Activated CD8-positive, alpha-beta memory T cell treated with anti-CD3 and anti-CD28 coated beads for 4 hours (primary cell): ENCODE results near the gene TADA2B.

Experiments used
- DNase-seq, 2 donors: peaks; one replicate each; pipeline ENCODE4 v3.0.0-alpha.2; 2020; ENCODE audit warnings: low read depth in 2 of 2

The TADA2B gene

DNA sequence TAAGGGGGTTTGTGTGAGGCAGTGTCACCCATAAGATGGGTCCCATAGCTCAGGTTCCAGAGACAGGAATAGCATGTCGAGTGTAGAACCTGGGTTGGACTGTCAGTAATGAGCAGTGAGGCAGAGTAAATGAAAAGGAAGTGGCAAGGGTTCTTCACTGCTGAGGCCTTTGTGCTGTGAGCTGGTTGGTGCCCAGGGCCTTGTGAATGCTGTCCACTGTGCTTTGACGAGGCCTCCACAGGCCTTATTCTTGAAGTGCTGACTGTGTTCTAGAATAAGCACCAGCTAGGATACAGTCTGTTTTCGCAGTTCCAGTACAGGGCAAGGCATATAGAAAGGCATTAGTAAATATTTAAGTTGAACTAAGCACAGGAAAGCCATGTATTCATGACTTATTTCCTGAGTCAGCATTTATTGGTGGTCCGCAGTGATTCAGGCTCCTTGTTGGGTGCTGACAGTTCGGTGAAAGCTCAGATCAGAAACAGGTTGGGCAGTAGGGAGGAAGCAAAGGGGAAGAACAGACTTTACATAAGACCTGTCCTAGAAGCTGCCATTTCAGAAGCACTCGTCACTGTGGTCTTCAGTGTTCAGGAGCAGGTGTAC is 25.6 kb upstream of the TADA2B start:
- DNase-seq, result no peak

DNA sequence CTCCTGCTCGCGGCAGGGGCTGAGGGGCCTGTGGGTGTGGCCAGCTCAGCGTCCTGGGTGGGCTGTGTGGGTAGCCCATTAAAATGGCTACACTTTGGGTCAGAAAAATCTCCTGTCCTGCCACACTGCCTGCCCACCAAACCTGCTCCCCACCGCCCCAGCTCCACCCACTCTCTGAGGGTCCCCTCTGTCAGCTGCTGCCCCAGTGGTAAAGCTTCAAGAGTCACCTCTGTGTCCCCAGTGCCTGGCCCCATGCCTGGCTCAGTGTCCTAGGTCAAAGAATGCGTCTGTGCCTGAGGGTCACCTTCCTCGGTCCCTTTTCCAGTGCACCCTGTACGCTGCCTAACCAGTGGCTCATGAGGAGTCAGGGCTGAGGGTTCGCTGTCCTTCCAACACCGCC is 24.9 kb upstream of the TADA2B start:
- DNase-seq, result no peak

DNA sequence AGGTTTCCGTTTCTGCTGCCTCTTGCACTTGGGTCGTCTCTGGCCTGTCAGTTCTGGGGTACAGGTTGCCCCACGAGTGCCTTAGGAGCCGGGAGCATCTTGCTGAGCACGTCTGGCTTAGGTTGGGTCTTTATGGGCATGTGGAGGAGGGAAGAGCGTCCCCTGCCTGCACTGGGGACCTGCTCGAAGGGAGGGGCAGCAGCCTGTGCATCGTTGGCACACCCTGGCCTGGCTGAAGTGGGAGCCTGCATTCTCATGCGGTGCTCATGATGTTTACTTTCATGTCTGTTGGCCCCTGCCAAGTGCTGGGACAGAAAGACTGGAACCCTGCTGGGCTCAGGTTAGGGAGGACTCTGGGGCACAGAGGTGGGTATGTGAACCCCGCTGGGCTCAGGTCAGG is 23.8 kb upstream of the TADA2B start:
- DNase-seq, result no peak

DNA sequence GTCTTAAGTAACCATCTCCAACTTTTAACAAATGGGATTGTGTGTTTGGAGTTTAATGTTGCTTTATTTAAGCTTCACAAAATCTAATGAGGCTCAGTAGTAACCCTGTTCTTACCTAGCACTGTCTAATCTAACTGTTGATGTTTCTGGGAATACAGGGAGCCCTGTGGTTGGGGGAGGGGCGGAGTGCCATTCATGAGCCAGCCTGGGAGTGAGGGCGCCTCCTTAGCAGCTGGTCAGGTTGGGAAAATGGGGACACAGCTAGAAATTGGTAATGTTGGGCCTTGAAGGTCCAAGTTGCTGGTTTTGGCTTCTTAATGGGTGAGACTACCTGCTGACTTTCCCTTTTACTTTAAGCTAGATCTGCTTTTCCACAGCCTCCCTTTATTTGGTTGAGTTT is 22.9 kb upstream of the TADA2B start:
- no peak for DNase-seq

DNA sequence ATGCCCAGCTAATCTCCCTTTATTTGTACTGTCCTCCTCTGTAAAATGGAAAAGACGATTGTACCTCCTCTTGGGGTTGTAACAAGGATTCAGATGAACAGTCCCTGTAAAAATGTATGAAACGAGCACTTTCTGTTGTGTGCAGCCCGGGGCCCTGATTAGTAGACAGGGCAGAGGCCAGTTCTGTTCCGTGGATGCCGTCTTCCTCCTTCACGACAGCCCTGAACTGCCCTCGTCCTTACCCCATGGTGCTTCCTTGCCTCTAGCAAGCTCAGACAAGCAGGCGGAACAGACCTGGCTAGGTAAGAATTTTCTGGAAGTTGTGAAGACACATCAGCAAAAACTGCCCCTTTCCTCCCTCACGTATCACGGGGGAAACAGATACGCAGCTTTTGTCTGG is 22.3 kb upstream of the TADA2B start:
- no peak for DNase-seq

DNA sequence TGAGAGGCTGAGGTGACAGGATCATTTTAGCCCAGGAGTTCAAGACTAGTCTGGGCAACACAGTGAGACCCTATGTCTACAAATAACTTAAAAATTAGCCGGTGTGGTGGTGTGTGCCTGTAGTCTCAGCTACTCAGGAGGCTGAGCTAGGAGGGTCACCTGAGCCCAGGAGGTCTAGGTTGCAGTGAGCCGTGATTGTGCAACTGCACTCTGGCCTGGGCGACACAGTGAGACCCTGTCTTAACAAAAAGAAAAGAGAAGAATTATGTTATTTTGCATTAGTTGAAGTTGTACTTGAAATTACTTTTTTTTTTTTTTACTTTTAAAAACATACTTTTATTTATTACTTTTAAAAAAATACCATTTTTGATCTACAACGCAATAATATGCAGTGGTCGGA is 21.8 kb upstream of the TADA2B start:
- no peak for DNase-seq

DNA sequence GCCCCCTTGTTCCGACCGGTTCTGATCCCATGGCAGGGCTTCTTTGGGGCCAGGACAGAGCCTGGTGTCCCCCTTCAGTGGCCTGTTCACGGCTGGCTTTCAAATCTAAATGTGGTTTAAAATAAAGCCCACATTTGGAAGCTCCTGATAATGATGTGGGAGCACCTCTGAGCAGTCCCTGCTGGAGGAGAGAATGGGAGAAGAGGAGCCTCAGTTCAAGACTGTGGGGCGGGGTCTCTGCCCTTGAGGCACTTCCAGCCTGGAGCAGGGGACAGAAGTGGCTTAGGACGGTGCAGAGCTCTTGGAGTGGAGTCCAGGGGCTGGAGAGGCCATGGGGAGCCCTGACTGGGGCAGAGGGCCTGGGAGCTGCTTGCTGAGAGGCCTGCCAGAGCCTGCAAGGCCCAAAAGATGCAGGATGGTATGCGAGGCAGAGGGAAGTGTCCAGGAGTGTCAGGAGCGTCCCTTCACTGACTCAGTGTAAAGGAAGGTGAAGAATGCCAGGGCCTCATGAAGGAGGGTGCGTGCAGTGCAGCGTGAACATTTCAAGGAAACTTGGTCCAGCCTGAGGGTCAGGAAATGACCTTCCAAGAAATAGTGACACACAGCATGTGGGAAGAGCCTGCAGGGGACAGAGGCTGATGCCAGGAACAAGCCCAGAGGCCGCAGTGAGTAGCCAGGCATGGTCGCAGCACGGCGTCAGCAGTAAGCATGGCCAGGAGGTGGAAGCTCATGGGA is 21.1 kb upstream of the TADA2B start:
- DNase-seq, result no peak

DNA sequence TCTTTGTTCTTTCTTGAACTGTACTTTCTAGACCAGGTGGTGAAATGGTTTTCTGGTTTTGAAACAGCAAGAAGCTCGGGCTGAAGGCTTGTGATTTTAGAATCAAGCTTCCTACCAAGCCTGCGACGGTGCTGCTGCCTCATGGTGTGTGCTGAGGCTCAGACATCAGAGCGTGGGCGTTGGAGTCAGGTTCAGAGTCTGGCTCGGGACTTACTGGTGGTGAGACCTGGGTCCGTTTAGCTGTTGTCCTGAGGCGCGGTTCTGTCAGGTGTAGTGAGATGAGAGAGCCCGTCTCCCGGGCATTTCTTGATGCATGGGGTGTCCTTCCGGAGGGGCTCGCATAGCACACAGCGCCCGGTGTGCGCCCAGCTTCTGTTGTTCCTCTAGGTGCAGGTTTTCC is 19.7 kb upstream of the TADA2B start:
- no peak for DNase-seq

DNA sequence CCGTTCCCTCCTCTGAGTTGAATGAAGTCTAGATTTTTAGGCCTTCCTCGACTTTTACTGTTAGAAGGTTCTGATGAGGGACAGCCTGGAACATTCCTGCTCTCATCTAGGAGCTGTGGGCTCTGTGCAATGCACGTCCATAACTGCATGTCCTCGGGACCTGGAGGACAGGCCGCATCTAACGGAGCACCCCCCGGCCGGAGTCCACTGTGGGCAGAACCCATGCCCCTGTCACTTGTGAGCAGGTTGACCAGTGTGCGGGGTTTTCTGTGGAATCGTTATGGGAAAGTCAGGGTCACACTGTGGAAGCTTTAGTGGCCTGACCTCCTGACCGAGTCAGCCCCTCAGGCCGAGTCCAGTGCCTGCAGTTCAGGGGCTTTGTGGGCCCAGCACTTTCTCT is 19.3 kb upstream of the TADA2B start:
- no peak for DNase-seq

DNA sequence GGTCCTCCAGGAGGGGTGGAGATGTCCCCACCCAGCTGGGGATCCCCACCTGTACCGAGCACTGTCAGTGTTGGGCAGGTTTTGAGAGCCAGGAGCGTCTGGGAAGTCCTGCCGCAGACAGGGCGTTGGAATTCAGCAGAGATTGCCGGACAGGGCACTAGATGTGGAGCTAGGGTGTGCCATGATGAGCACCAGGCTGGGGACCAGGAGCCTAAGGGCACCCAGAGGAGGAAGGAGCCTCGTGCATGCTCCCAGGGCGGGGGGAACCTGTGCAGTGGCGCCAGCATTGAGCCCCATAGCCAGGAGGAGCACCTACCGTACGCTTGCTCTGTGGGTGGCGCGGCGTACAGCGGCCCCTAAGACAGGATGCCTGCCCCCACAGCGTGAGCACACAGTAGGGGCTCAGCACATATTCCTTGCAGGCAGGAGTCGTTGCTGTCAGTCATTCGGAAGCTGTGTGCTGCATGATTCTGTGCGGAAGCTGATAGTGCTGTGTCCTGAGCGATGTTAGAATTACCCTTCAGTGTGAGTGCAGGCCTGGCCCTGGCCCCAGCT is 18.8 kb upstream of the TADA2B start:
- DNase-seq, result no peak

DNA sequence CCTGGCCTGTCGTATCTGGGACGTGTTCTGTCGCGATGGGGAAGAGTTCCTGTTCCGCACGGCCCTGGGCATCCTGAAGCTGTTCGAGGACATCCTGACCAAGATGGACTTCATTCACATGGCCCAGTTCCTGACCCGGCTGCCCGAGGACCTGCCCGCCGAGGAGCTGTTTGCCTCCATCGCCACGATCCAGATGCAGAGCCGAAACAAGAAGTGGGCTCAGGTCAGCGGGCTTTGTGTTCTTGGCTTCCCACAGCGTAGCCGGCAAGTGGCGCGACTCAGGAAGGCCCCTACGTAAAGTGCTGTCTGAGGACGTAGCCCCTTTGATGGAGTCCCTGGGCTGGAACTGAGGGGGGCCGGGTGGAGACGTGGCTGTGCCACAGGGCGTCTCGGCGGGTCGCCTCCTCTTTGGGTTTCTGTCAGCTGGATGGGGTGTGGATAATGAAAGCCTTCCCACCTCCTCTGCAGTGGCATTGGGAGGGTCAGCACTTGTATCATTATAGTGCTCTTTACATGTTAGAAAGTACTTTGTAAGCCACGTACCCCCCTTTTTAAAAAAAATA is 18.1 kb upstream of the TADA2B start:
- no peak for DNase-seq

DNA sequence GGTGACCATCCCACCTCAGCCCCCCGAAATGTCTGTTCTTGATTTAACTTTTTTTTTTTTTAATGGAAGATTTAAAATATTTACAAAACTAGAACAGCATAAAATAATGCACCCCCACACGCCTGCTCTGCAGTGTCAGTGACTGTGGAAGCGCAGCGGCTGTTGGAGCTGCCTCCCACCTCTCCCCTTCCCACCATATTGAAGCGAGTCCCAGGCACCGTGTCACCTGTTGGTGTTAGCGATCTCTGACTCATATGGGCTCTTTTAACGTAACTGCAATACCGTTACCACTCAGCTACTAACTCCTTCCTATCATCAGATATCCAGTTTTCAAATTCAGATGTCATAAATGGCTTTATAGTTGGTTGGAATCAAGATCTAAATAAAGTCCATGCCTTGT is 17.1 kb upstream of the TADA2B start:
- no peak for DNase-seq

DNA sequence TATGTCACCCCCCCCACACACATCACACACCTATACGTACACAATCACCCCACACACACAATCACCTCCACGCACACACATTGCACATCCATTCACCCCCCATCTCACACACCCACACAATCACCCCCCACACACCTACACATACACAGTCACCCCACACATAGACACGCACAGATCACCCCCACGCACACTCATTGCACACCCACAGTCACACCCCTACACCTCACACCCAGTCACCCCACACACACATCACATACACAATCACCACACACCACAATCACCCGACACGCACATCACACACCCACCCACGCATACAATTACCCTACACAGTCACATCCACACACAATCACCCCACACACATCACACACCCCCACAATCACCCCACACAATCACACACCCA is 15.9 kb upstream of the TADA2B start:
- no peak for DNase-seq

DNA sequence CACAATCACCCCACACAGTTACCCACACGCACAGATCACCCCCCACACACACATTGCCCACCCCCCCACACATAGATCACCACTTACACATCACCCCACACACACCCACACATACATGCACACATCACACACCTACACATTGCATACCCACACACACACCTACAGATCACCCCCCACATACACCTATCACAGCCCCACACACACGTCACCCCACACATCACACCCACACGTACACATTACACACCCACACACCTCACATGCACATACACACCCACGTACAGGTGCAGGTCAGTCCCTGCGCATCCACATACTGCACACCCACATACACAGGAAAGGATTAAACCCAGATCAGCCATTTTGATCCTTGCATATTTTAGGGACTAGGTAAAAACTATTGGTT is 15.3 kb upstream of the TADA2B start:
- no peak for DNase-seq

DNA sequence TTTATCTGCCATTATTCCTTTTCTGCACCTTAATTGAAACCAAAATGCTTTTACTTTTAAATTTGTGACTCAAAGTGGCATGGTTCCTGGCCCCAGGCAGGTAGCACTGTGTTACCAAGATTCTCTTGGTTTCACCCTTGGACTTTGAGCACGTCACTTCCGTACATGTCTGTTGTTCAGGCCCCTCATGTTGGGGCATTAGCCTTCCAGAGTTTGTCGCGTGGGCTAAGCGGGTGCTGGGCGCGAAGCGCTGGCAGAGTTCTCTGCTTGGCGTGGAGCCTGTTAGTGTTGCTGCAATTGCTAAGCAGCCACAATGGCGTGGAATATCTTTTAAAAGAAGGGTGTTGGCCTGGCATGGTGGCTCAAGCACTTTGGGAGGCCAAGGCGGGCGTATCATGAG is 14.0 kb upstream of the TADA2B start:
- DNase-seq, result no peak

DNA sequence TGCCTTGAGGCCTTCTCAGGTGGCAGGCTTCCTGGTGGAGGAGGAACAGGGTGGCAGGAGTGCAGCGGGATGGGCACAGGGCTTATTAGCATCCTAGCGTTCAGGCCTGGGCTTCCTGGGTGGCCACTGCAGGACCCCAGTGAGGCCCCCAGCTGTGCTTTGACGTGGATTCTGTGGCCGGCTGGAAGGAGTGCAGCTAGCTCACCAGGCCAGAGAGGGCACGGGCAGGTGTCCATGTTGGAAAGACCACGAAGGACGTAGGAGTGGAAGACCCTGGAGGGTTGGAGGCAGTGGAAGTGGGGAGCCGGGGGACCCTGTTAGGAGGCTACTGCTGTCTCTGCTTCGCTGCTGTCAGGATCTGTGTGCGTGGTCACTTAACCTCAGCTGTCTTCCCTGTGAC is 13.3 kb upstream of the TADA2B start:
- DNase-seq, result no peak

DNA sequence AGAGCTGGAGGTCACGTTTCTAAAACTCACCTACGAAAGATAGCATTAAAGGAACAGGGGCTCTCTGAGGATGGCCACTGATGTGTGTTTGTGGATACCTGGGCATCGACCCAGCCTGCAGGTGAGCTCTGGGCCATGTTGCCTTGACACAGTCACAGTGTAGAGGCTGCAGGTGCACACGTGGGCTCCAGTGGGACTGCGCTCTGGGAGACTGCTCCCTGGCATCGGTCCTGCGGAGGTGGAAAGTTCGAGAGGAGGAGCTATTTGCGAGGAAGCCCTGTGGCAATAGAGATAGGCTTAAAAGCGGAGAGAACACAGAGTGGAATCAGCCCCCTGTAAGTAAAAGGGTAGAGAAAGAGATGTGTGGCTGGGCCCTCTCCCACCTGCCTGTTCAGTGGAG is 12.3 kb upstream of the TADA2B start:
- no peak for DNase-seq

DNA sequence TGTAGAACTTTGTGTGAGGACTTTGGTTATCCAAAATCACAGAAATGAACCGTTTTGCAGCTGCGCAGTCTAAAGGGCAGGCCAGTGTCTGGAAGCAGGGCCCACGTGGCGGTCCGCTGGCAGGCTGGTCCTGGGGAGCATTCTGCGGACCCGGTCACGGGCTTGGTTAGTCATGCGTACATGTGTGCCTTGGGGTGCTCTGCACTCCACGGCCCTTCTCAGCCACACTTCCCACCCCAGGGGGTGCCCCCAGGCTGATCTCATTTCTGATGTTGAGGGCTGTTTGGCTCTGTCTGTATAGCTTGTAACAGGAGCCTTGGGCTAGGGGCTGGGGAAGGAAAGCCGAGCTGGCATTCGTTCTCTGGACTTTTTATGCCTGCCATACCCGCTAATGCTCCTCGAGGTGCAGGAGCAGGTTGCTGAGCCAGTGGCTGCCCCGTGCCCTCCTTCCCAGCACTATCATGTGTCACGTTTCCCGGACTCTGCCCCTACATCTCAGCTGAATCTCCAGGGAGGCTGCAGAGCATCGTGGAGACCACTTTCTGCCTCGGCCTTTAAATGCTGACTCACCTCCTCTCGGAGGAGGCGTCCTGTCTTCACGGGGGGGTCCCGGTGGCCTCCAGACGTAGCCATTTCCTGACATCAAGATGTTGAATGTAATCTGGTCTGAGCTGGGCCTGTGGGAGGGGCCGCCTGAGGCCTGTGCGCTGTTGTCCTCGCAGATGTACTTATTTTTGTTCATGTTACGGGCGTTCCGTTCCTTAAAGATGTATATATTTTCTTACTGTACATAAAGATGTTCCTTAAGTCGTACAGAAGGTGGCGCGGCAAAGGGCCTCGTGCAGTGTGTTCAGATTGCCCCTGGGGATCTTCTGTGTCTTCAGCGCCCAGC is 11.4 kb upstream of the TADA2B start:
- no peak for DNase-seq

DNA sequence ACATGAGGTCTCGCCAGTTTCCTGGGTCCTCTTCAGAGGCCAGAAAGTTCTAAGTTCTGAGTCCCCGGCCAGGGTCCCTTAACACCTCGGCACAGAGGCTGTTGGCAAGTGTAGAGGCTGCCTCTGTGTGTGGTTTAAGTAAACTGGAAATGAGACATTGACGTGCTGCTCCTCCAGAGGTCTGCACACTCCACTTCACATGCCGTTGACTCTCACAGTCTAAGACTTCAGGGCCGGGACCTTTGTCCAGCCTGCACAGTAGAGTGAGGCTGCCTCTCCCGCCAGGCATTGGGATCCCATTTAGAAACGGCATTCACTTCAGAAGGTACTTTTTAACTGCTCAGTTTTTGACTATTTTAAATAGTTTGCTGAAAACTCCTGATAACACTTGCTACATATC is 10.6 kb upstream of the TADA2B start:
- DNase-seq, result no peak

DNA sequence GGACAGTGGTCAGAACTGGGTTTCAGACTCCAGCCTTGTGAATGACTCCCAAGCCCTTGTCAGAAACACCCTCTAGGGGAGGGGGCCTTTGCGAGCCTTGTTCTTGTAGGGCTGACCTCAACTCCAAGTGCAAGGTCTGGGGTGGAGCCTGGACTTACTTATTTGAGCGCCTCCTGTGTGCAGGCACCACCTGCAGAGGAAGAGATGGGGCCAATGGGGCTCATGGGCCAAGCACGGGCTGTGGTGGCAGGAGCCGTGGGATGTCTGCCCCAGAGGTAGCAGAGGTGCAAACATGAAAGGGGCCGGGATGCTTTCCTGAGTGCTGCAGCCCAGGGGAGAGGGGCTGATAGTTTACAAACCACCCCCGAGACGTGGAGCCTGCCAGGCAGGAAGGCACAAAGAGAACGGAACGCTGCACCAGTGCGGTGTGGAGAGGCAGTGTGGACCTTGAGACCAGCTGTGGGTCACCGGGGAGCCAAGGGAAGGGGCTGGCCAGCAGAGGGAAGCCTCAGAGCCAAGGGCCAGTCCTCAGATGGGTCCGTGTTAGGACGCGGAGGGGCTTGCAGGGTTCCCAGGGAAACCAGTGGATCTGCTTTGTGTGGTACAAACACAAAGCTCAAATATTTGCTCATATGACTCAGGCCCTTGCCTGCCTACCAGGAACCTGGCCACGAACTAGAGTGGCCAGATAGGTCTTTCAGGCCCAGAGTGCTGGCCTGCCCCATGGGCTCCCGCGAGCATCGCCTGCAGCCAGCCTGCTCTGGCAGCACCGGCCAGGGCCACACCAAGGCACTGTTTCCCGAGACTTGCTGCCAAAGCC is 8.7 kb upstream of the TADA2B start:
- DNase-seq, result no peak

DNA sequence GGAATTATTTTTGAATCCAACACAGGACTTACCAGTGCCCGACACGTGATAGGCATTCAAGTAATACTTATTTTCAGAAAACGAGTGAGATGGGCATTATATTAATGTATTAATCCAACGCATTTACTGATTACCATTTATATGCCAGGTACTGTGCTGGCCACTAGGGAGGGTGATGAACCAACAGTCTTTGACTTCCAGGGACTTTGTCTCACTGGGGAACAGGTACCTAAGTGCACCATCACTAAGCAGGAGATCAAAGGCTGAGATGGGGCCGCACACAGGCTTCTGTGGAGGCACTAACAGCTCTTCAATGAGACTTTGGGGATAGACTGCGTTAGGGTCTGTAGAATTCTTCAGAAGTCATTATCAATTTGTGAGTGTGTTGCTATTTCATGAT is 5.7 kb upstream of the TADA2B start:
- no peak for DNase-seq
